ENCODE measurements around the gene ATP8B3. TPM values are rescaled to one million over a fixed set of nuclear protein-coding genes. Genes with fewer than 3 reads are reported as not detected.

Gene ATP8B3
- total RNA-seq, 1 experiment from 2014 or later = 9.6 TPM

DNA sequence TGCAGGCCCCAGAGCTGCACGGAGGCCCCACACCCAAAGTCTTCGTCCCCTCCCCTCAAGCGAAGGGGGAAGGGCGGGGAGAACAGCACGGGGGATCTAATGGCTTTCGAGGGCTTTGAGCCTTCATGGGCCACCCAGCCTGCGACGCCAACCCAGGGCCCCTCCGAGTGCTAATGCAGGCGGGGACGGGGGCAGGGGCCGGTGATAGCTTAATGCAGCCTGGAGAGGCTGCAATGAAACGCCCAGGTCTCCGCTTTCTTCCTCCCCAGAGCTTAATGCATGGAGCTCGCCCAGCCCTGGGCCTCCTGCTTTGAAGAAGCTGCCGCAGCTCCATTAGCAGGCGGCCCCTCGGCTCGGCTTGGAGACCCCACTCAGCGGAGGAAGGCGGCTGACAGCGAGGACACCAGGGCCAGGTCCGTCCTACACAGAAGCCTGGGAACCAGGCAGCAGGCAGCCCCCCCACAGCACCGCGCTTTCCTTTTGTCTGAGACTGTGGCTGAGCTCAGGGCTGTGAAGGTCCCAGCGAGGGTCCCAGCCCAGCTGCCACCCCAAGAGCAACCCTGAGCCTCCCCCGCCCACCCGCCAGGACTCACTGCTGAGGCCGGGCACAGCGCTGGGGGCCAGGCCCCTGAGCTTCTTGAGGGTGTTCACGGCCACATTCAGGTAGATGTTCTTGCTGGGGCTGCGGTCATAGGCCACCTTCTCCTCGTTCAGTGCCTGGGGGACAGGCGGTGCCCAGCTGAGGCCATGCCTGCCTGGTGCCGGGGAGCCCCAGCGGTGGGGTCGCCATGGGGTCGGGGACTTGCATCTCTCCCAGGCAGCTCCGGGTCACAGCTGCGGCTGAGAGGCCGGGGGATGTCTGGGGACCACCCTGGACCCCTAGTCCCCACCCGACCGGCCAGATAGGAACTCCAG lies 7.5 kb upstream of the ATP8B3 start:
- Histone ChIP-seq H4K5ac (ENCODE audit: insufficient read length, low read depth, low read length) (no peak overlapping the region), H3K4ac (ENCODE audit: low read depth, low read length) (no peak overlapping the region), H2BK120ac (ENCODE audit: low read depth, low read length, poor library complexity, severe bottlenecking) (no peak overlapping the region), H3K4me2 (ENCODE audit: insufficient read depth, insufficient read length, low read length) (no peak overlapping the region), H3K79me2 (ENCODE audit: insufficient read depth, low read length) (no peaks in the 10 kb centered on the region), H3K9me3 (ENCODE audit: control insufficient read depth, low read depth, low read length) (no peaks in the 10 kb centered on the region), H3K56ac (ENCODE audit: insufficient read length, low read depth, low read length) (no peak overlapping the region), H3K79me1 (ENCODE audit: insufficient read depth, low read depth, low read length, poor library complexity, severe bottlenecking) (no peaks in the 10 kb centered on the region), H3K18ac (ENCODE audit: insufficient read length, low read depth, low read length) (no peak overlapping the region), H3K23ac (ENCODE audit: insufficient read length, low read depth, low read length) (no peak overlapping the region), H2BK5ac (ENCODE audit: insufficient read length, low read length) (no peak overlapping the region), H4K8ac (replicated peaks; ENCODE audit: insufficient read length, low read depth, low read length) (no peak overlapping the region), H3K27me3 (ENCODE audit: insufficient read depth, low read length) (no peaks in the 10 kb centered on the region), H2BK15ac (ENCODE audit: low read depth, low read length) (no peak overlapping the region), H3K14ac (ENCODE audit: insufficient read depth, low read length) (no peak overlapping the region), H2AFZ (ENCODE audit: low read length) (no peak overlapping the region), H3K9ac (ENCODE audit: extremely low read depth, insufficient read length, low read length) (no peak overlapping the region), H2BK20ac (ENCODE audit: low read depth, low read length, poor library complexity, severe bottlenecking) (no peak overlapping the region), H4K91ac (ENCODE audit: insufficient read length, low read depth, low read length) (no peak overlapping the region), H3T11ph (ENCODE audit: low read length) (no peak overlapping the region), H2AK5ac (ENCODE audit: insufficient read length, low read length) (no peak overlapping the region), H3K23me2 (ENCODE audit: insufficient read length, low read depth, low read length, poor library complexity, severe bottlenecking) (no peaks in the 10 kb centered on the region), H3K27ac (ENCODE audit: insufficient read length, low read depth, low read length) (no peak overlapping the region), H3K4me1 (ENCODE audit: insufficient read depth, low read length) (no peaks in the 10 kb centered on the region), H4K20me1 (ENCODE audit: control insufficient read depth, insufficient read depth, insufficient read length) (no peaks in the 10 kb centered on the region), H2BK12ac (ENCODE audit: insufficient read length, low read depth, low read length) (no peak overlapping the region)
- no peaks in the 10 kb centered on the region for H3K9me3 Mint-ChIP-seq
- H3K4me1 Mint-ChIP-seq = no peaks in the 10 kb centered on the region
- DNase-seq = no peak
- H3K27me3 Mint-ChIP-seq (ENCODE audit: low read depth) = no peaks in the 10 kb centered on the region
- peak overlapping the region in 1 of 3 experiments; percentile 81; a peak in 1 of 7 replicates for H3K27ac Mint-ChIP-seq
- no CpG with 5 or more reads among the region's 43 CpGs for WGBS (ENCODE audit: extremely low coverage, insufficient read length, low lambda C conversion rate)
- peaks cover 8 to 45% (median 43%) of the 10 kb centered on the region in 3 experiments for H3K36me3 Mint-ChIP-seq (ENCODE audit: insufficient read depth in 1 of 3, low read depth in 3 of 3)
- H3K4me3 Mint-ChIP-seq = no peak overlapping the region
- TF ChIP-seq, protein P1, sequence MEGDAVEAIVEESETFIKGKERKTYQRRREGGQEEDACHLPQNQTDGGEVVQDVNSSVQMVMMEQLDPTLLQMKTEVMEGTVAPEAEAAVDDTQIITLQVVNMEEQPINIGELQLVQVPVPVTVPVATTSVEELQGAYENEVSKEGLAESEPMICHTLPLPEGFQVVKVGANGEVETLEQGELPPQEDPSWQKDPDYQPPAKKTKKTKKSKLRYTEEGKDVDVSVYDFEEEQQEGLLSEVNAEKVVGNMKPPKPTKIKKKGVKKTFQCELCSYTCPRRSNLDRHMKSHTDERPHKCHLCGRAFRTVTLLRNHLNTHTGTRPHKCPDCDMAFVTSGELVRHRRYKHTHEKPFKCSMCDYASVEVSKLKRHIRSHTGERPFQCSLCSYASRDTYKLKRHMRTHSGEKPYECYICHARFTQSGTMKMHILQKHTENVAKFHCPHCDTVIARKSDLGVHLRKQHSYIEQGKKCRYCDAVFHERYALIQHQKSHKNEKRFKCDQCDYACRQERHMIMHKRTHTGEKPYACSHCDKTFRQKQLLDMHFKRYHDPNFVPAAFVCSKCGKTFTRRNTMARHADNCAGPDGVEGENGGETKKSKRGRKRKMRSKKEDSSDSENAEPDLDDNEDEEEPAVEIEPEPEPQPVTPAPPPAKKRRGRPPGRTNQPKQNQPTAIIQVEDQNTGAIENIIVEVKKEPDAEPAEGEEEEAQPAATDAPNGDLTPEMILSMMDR (conservative IDR thresholded peaks at IDR 0.05) = no peak

Measured in H9 (cell line).